GM20000 (cell line): ENCODE data around the gene KLHL28.

Source experiments
- DNase-seq: peaks from one replicate; pipeline ENCODE4 v3.0.0; 2012; ENCODE audit warnings: low spot score
- TF ChIP-seq, protein P1 (sequence below): IDR thresholded peaks from 2 replicates; pipeline ENCODE4 v1.5.1; 2012; ENCODE audit warnings: mild to moderate bottlenecking, control low read depth; ENCODE audit errors: extremely low read depth, missing control alignments

KLHL28 gene

GRCh38 chr14:44886860-44887595 lies 74.7 kb downstream of the KLHL28 start:
- no peak for DNase-seq
- TF ChIP-seq, protein P1, sequence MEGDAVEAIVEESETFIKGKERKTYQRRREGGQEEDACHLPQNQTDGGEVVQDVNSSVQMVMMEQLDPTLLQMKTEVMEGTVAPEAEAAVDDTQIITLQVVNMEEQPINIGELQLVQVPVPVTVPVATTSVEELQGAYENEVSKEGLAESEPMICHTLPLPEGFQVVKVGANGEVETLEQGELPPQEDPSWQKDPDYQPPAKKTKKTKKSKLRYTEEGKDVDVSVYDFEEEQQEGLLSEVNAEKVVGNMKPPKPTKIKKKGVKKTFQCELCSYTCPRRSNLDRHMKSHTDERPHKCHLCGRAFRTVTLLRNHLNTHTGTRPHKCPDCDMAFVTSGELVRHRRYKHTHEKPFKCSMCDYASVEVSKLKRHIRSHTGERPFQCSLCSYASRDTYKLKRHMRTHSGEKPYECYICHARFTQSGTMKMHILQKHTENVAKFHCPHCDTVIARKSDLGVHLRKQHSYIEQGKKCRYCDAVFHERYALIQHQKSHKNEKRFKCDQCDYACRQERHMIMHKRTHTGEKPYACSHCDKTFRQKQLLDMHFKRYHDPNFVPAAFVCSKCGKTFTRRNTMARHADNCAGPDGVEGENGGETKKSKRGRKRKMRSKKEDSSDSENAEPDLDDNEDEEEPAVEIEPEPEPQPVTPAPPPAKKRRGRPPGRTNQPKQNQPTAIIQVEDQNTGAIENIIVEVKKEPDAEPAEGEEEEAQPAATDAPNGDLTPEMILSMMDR = no peak

- no peak for DNase-seq
- TF ChIP-seq, protein P1 = no peak
Observed at GRCh38 chr14:44880791-44881190, 81.0 kb downstream of the KLHL28 start.
